IMR-90 (cell line): ENCODE results near the gene CPNE9. TPM values are rescaled to one million over a fixed set of nuclear protein-coding genes. Genes with fewer than 3 reads are reported as not detected.
"Not testable (repeated sequence)": the region's sequence is repeated elsewhere in the genome, so short reads cannot be mapped to it uniquely, and the experiment has no call there.

Source experiments
- ATAC-seq: fragments of 200-7000 bp; cut with Tn5 transposase; 2 replicates; pipeline ENCODE4 v1.9.1; 2020; ENCODE audit warnings: low read depth, mild to moderate bottlenecking, moderate library complexity
- BruUV-seq: library from RNA; stranded (reverse); fragments of 400-500 nt; replicated peaks from 2 replicates; lab custom pipeline; 2021; lab: Mats Ljungman, UMichigan
- CTCF ChIA-PET: fragments of 300-600 bp; formaldehyde crosslinking; extraction: SDS; loops from one replicate; lab custom pipeline; 2021; ENCODE audit warnings: antibody characterized with exemption; lab: Yijun Ruan, JAX
- POLR2A ChIA-PET: fragments of 300-600 bp; sonication (Branson Sonifier 250); formaldehyde crosslinking; loops from one replicate; lab custom pipeline; 2022; ENCODE audit warnings: antibody characterized with exemption; ENCODE audit not compliant: unreplicated experiment; lab: Charles Lee
- DNase-seq: peaks from one replicate; pipeline ENCODE4 v3.0.0; 2013
- H2AFZ ChIP-seq: replicated peaks from 2 replicates; pipeline ENCODE3; 2013; ENCODE audit warnings: low read length, mild to moderate bottlenecking; ENCODE audit not compliant: poor library complexity
- H2AK5ac ChIP-seq: 2 replicates; pipeline ENCODE4 v1.6.1; 2013; ENCODE audit warnings: low read depth, low read length, inconsistent platforms
- H2AK9ac ChIP-seq: replicated peaks from 2 replicates; pipeline ENCODE3; 2013; ENCODE audit warnings: mild to moderate bottlenecking, low read depth, low read length, moderate library complexity; ENCODE audit not compliant: poor library complexity
- H2BK120ac ChIP-seq: 2 replicates; pipeline ENCODE4 v1.6.1; 2013; ENCODE audit warnings: low read depth, low read length, inconsistent platforms
- H2BK15ac ChIP-seq: 3 replicates; pipeline ENCODE4 v1.6.1; 2013; ENCODE audit warnings: low read depth, low read length, inconsistent platforms
- H2BK20ac ChIP-seq: 2 replicates; pipeline ENCODE4 v1.6.1; 2013; ENCODE audit warnings: low read depth, mild to moderate bottlenecking, inconsistent platforms, low read length, moderate library complexity
- H2BK5ac ChIP-seq: 2 replicates; pipeline ENCODE4 v1.6.1; 2013; ENCODE audit warnings: mild to moderate bottlenecking, low read depth, low read length, inconsistent platforms; ENCODE audit not compliant: poor library complexity, severe bottlenecking
- H3K14ac ChIP-seq: replicated peaks from 2 replicates; pipeline ENCODE4 v1.6.1; 2013; ENCODE audit warnings: low read depth, low read length, inconsistent platforms
- H3K18ac ChIP-seq: 2 replicates; pipeline ENCODE4 v1.6.1; 2013; ENCODE audit warnings: low read depth, low read length, control low read depth
- H3K23ac ChIP-seq: 2 replicates; pipeline ENCODE4 v1.6.1; 2013; ENCODE audit warnings: low read depth, low read length, inconsistent platforms
- H3K27ac ChIP-seq: 2 replicates; pipeline ENCODE4 v1.5.1; 2013; ENCODE audit warnings: mild to moderate bottlenecking, control low read depth, low read length; ENCODE audit not compliant: insufficient read depth
- H3K27me3 ChIP-seq: 2 replicates; pipeline ENCODE4 v1.6.1; 2013; ENCODE audit warnings: low read length; ENCODE audit not compliant: control insufficient read depth, insufficient read depth
- H3K36me3 ChIP-seq: 2 replicates; pipeline ENCODE4 v1.6.1; 2013; ENCODE audit warnings: low read length, mixed read lengths; ENCODE audit not compliant: control insufficient read depth, insufficient read depth
- H3K4ac ChIP-seq: 2 replicates; pipeline ENCODE4 v1.6.1; 2013; ENCODE audit warnings: low read depth, low read length, inconsistent platforms
- H3K4me1 ChIP-seq: 2 replicates; pipeline ENCODE4 v1.6.1; 2013; ENCODE audit warnings: low read length, mixed read lengths; ENCODE audit not compliant: control insufficient read depth, insufficient read depth
- H3K4me2 ChIP-seq: 2 replicates; pipeline ENCODE4 v1.6.1; 2013; ENCODE audit warnings: low read depth, mild to moderate bottlenecking, control low read depth, low read length, moderate library complexity
- H3K4me3 ChIP-seq: 2 replicates; pipeline ENCODE4 v1.5.1; 2013; ENCODE audit warnings: low read depth, mild to moderate bottlenecking, control low read depth, low read length, moderate library complexity; ENCODE audit not compliant: insufficient read depth
- H3K56ac ChIP-seq: 2 replicates; pipeline ENCODE4 v1.6.1; 2013; ENCODE audit warnings: low read length, inconsistent platforms; ENCODE audit not compliant: insufficient read depth; ENCODE audit errors: extremely low read depth
- H3K79me1 ChIP-seq, 2 experiments: 2 replicates each; pipeline ENCODE4 v1.6.1; 2013; ENCODE audit warnings: low read length in 2 of 2, inconsistent platforms in 1 of 2, low read depth in 1 of 2
- H3K9ac ChIP-seq: 2 replicates; pipeline ENCODE4 v1.6.1; 2013; ENCODE audit warnings: low read depth, low read length, control low read depth
- H3K9me1 ChIP-seq: 2 replicates; pipeline ENCODE4 v1.6.1; 2013; ENCODE audit warnings: low read length, inconsistent platforms; ENCODE audit not compliant: insufficient read depth
- H3K9me3 ChIP-seq: 2 replicates; pipeline ENCODE4 v1.6.1; 2013; ENCODE audit warnings: low read length; ENCODE audit not compliant: control insufficient read depth, insufficient read depth
- H4K20me1 ChIP-seq: 2 replicates; pipeline ENCODE4 v1.6.1; 2013; ENCODE audit warnings: low read length, inconsistent platforms; ENCODE audit not compliant: insufficient read depth
- H4K5ac ChIP-seq: 2 replicates; pipeline ENCODE4 v1.6.1; 2013; ENCODE audit warnings: mild to moderate bottlenecking, low read depth, low read length, control low read depth
- H4K8ac ChIP-seq, 2 experiments: 2 replicates each; pipeline ENCODE4 v1.6.1; 2013; ENCODE audit warnings: low read depth in 2 of 2, low read length in 2 of 2, control low read depth in 1 of 2, inconsistent platforms in 1 of 2
- H4K91ac ChIP-seq: 2 replicates; pipeline ENCODE4 v1.6.1; 2013; ENCODE audit warnings: low read depth, low read length, inconsistent platforms; ENCODE audit not compliant: insufficient read depth
- BHLHE40 ChIP-seq: fragments of 150-350 bp; IDR thresholded peaks from 2 replicates; pipeline ENCODE4 v1.6.1; 2016; ENCODE audit warnings: mild to moderate bottlenecking, low read depth, low read length
- MXI1 ChIP-seq: IDR thresholded peaks from 2 replicates; pipeline ENCODE4 v1.6.1; 2012; ENCODE audit warnings: low read depth, mild to moderate bottlenecking, low read length, moderate library complexity, borderline replicate concordance
- WGBS, 2 experiments: methylation state at CpG; one replicate each; pipeline versions ENCODE4 v1.1.5 to v1.1.7; 2013; ENCODE audit warnings: missing lambda C conversion rate in 2 of 2; ENCODE audit not compliant: insufficient read length in 1 of 2; ENCODE audit errors: extremely low coverage in 2 of 2; 5-methylcytosine and 5-hydroxymethylcytosine counted together
- dilution Hi-C: fragments of 300-500 bp; cut with HindIII; formaldehyde crosslinking; loops from one replicate; pipeline ENCODE4 v1.14.3; 2018; ENCODE audit warnings: low sequenced_read_pairs; ENCODE audit not compliant: unreplicated experiment
- in situ Hi-C: fragments of 300-500 bp; cut with MboI; formaldehyde crosslinking; loops from 3 replicates; pipeline ENCODE4 v1.14.3; 2019; ENCODE audit warnings: low sequenced_read_pairs, inconsistent platforms, mixed read lengths
- intact Hi-C: fragments of 100-400 bp; cut with micrococcal nuclease; formaldehyde crosslinking; loops from 2 replicates; pipeline ENCODE4 v1.10.0; 2022
- polyA plus RNA-seq, 3 experiments: library from polyadenylated mRNA; depleted of rRNA; stranded (reverse); fragments of >200 nt; gene quantifications; 2 replicates each; pipeline ENCODE4 v1.2.3, GENCODE V29; 2012; ENCODE audit warnings: low replicate concordance in 1 of 3
- total RNA-seq: library from RNA; depleted of rRNA; stranded (reverse); fragments of >200 nt; gene quantifications from 2 replicates; pipeline ENCODE4 v1.2.3, GENCODE V29; 2012
- TF ChIP-seq, protein P1 (sequence below): fragments of 150-350 bp; IDR thresholded peaks from 2 replicates; pipeline ENCODE4 v1.6.1; 2017; ENCODE audit warnings: mild to moderate bottlenecking, antibody characterized with exemption, low read length, low read depth

Gene CPNE9
- total and polyA plus RNA-seq, 2 of the 4 experiments (the other 2 are of a cell fraction): not detected

GRCh38 chr3:9770276-9770812 lies 66.7 kb downstream of the CPNE9 start:
- POLR2A ChIA-PET: no interaction called here

GRCh38 chr3:9771007-9771406 lies 67.4 kb downstream of the CPNE9 start:
- Histone ChIP-seq H3K4me1 (peaks cover 27% of the 10 kb centered on the region), H3K79me1 (peaks cover 16 to 37% of the 10 kb centered on the region in 2 experiments; a peak in 3 of 4 replicates), H3K9me1 (peaks cover 20% of the 10 kb centered on the region)
- H3K23ac ChIP-seq, H3K9ac ChIP-seq, H3K14ac ChIP-seq, BruUV-seq, H4K91ac ChIP-seq, H3K4me2 ChIP-seq, H3K36me3 ChIP-seq, H3K56ac ChIP-seq, H3K27ac ChIP-seq, H3K27me3 ChIP-seq, DNase-seq, ATAC-seq, H3K18ac ChIP-seq, CTCF ChIA-PET, H2BK20ac ChIP-seq, H2BK5ac ChIP-seq, H4K5ac ChIP-seq, H2AFZ ChIP-seq, H3K4me3 ChIP-seq, in situ Hi-C loops, H3K4ac ChIP-seq, H2AK5ac ChIP-seq, H2AK9ac ChIP-seq, dilution Hi-C loops, intact Hi-C loops, H4K20me1 ChIP-seq, H3K9me3 ChIP-seq, POLR2A ChIA-PET, H2BK120ac ChIP-seq, H2BK15ac ChIP-seq, H4K8ac ChIP-seq: not testable (repeated sequence)
- WGBS, 2 experiments: no CpG with 5 or more reads among the region's 2 CpGs

More at GRCh38 chr3:9770276-9770812, 66.7 kb downstream of the CPNE9 start:
- peaks cover 16 to 43% of the 10 kb centered on the region in 2 experiments; a peak in 3 of 4 replicates for H3K79me1 ChIP-seq
- H2BK20ac ChIP-seq: no peak overlapping the region
- peak overlapping the region; percentile 39; the same call in 1 of the 2 replicates for H3K23ac ChIP-seq
- CTCF ChIA-PET: no interaction called here
- in situ Hi-C loops (no loop called here), intact Hi-C loops (no loop called here), dilution Hi-C loops (no loop called here)
- ATAC-seq: peak; percentile 2; the same call in 1 of the 2 replicates
- H4K8ac ChIP-seq: peak overlapping the region; percentile 76 to 94; a peak in 3 of 4 replicates
- H3K56ac ChIP-seq: peak overlapping the region; percentile 68; the same call in 1 of the 2 replicates
- H3K4me2 ChIP-seq: peak overlapping the region; percentile 98
- H2BK120ac ChIP-seq: peak overlapping the region; percentile 39; the same call in 1 of the 2 replicates
- peak overlapping the region; percentile 87 for H2AK9ac ChIP-seq
- peak overlapping the region; percentile 54 for H3K14ac ChIP-seq
- peak overlapping the region; percentile 75 for H2AK5ac ChIP-seq
- 0 out of 2 replicates have a peak, but pooled peaks cover 1% of the 10 kb centered on the region for H3K36me3 ChIP-seq
- no peak for DNase-seq
- H4K91ac ChIP-seq: peak overlapping the region; percentile 80
- peaks cover 27% of the 10 kb centered on the region for H3K9me1 ChIP-seq
- H2BK5ac ChIP-seq: peak overlapping the region; percentile 42
- peaks cover 8% of the 10 kb centered on the region; the same call in 1 of the 2 replicates for H4K20me1 ChIP-seq
- H3K4me1 ChIP-seq: peaks cover 27% of the 10 kb centered on the region
- no peak overlapping the region; the same call in 2 of the 3 replicates for H2BK15ac ChIP-seq
- TF ChIP-seq MXI1 (no peak), BHLHE40 (peak; percentile 50; the same call in 1 of the 2 replicates)
- TF ChIP-seq, protein P1, sequence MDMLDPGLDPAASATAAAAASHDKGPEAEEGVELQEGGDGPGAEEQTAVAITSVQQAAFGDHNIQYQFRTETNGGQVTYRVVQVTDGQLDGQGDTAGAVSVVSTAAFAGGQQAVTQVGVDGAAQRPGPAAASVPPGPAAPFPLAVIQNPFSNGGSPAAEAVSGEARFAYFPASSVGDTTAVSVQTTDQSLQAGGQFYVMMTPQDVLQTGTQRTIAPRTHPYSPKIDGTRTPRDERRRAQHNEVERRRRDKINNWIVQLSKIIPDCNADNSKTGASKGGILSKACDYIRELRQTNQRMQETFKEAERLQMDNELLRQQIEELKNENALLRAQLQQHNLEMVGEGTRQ: peak; percentile 73
- no TSS peak for BruUV-seq
- WGBS, 2 experiments: no CpG with 5 or more reads among the region's 15 CpGs
- H3K27ac ChIP-seq: peak overlapping the region; percentile 66
- peak overlapping the region; percentile 88 for H3K9ac ChIP-seq
- peak overlapping the region; percentile 72 for H3K4me3 ChIP-seq
- H3K9me3 ChIP-seq: no peaks in the 10 kb centered on the region
- H3K27me3 ChIP-seq: no peaks in the 10 kb centered on the region
- H3K18ac ChIP-seq: peak overlapping the region; percentile 87
- H4K5ac ChIP-seq: peak overlapping the region; percentile 86
- H2AFZ ChIP-seq: peak overlapping the region; percentile 98
- peak overlapping the region; percentile 78 for H3K4ac ChIP-seq
